IgD-negative memory B cell (primary cell): ENCODE results near the gene DEK. TPM values are rescaled to one million over a fixed set of nuclear protein-coding genes. Genes with fewer than 3 reads are reported as not detected.
A peak's percentile ranks its signal among the peaks of the same experiment; 100 is the strongest.

Experiments used
- H3K27ac Mint-ChIP-seq, 3 donors: one replicate each; pipeline ENCODE4 v1.8.0; 2020 to 2022; ENCODE audit warnings: mild to moderate bottlenecking in 3 of 3, mixed read lengths in 3 of 3, moderate library complexity in 1 of 3
- H3K27me3 Mint-ChIP-seq: one replicate; pipeline ENCODE4 v1.8.0; 2021; ENCODE audit warnings: mixed read lengths
- H3K36me3 Mint-ChIP-seq: one replicate; pipeline ENCODE4 v1.8.0; 2020; ENCODE audit warnings: mild to moderate bottlenecking, mixed read lengths
- H3K4me1 Mint-ChIP-seq, 3 donors: one replicate each; pipeline ENCODE4 v1.8.0; 2020 to 2022; ENCODE audit warnings: mixed read lengths in 3 of 3, mild to moderate bottlenecking in 1 of 3
- H3K4me3 Mint-ChIP-seq, 4 donors: one replicate each; pipeline ENCODE4 v1.8.0; 2020 to 2022; ENCODE audit warnings: mild to moderate bottlenecking in 4 of 4, mixed read lengths in 4 of 4, moderate library complexity in 3 of 4
- H3K9me3 Mint-ChIP-seq, 3 donors: one replicate each; pipeline ENCODE4 v1.8.0; 2020 to 2021; ENCODE audit warnings: mixed read lengths in 3 of 3, mild to moderate bottlenecking in 1 of 3
- polyA plus RNA-seq: library from polyadenylated mRNA; unstranded; fragments of 300-500 nt; fragmentation: Illumina TruSeq; gene quantifications from one replicate; pipeline ENCODE4 v1.2.3, GENCODE V29; 2021

The DEK gene
- polyA plus RNA-seq, 1 donor from 2014 or later: 83.3 TPM

DNA sequence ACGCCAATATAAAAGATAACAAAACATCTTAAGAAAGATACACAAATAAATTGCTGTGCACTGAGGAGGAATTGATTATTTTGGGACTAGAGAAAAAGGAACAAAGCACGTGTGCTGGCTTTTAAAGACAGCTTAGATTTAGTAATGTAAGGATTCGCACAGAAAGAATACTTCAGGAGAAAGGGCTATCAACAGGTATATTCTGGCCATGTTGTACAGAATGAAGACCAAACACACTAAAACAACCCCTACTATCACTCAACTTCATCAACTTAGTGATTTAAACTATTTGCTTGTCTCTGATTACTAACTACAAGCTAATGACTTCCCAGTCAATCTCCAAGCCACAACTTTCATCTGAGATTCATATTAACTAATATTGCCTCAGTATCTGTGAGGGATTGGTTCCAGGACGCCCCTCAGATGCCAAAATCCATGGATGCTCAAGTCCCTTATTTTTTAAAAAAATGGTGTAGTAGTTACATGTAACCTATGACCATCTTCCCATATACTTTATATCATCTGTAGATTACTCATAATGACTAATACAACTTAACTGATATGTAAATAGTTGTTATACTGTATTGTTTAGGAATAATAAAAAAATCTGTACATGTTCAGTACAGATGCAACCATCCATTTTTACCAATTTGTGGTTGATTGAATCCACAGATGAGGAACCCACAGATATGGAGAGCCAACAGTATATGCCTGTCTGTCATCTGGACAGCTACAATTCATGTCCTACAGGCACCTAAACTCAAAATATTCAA, 4.5 kb downstream of the DEK start:
- Mint-ChIP-seq H3K27me3 (no peaks in the 10 kb centered on the region), H3K4me3 (peak overlapping the region in 3 of 4 donors; percentile 3 to 96 (median 96)), H3K9me3 (no peaks in the 10 kb centered on the region), H3K27ac (peak overlapping the region; percentile 80 to 94 (median 87)), H3K4me1 (peaks cover 38 to 43% (median 40%) of the 10 kb centered on the region in 3 donors), H3K36me3 (peaks cover 2% of the 10 kb centered on the region)

DNA sequence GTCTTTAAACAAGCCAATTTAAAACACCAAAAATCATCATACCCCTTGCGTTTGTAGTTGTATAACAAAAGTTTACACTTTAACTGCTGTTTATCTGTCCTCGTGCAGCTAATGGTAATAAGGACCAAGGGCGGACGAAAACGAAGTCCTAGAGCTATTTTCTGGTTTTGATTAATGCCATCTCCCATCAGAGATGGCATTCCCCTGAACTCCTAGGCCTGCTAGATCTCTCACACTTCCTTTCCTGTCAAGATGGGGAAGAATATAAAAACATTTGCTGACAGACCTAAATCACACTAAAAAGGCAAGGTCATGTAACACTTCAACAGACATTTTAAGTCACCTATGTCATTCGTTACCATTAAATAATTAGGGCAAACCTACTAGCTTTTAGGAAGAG, 9.5 kb downstream of the DEK start:
- H3K4me3 Mint-ChIP-seq: no peak overlapping the region
- H3K4me1 Mint-ChIP-seq: peaks cover 8 to 13% (median 10%) of the 10 kb centered on the region in 3 donors
- peaks cover 4% of the 10 kb centered on the region for H3K36me3 Mint-ChIP-seq
- H3K27ac Mint-ChIP-seq: no peak overlapping the region
- no peaks in the 10 kb centered on the region for H3K9me3 Mint-ChIP-seq
- H3K27me3 Mint-ChIP-seq: no peaks in the 10 kb centered on the region

DNA sequence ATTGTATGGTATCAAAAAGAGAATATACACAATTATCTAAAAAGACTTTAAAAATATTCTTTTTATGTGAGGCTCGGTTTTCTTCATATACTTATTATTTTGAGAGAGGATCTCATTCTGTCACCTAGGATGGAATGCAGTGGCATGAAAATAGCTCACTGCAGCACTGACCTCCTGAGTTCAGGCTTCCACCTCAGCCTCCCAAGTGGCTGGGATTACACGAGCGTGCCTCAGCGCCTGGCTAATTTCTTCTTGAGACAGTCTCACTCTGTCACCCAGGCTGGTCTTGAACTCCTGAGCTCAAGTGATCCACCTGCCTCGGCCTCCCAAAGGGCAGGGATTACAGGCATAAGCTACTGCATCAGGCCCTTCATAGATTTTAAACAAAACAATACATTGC, 10.7 kb downstream of the DEK start:
- no peaks in the 10 kb centered on the region for H3K27me3 Mint-ChIP-seq
- no peaks in the 10 kb centered on the region for H3K9me3 Mint-ChIP-seq
- H3K4me3 Mint-ChIP-seq: no peak overlapping the region
- H3K27ac Mint-ChIP-seq: no peak overlapping the region
- H3K36me3 Mint-ChIP-seq: peaks cover 4% of the 10 kb centered on the region
- peaks cover 3 to 8% (median 4%) of the 10 kb centered on the region in 3 donors for H3K4me1 Mint-ChIP-seq

DNA sequence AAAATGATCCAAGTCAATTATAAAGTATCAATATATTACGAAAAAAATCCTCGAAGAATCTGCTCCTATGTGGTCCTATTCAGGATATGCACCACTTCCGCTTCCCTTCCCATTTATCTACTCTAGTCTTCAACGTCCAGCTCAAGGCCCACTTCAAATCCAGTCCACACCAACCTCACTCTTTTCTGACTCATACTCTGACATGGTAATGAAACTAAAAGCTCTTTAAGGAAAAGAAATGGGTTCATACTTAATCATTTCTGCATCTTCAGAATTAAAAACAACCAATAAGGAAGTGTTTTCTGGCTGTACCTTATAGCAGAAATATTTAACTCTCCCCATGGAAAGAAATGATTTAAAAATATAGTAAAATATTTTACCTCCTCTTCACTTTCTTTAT, 15.1 kb downstream of the DEK start:
- Mint-ChIP-seq H3K27ac (peak overlapping the region in 1 of 3 donors; percentile 16), H3K4me3 (no peak overlapping the region), H3K36me3 (peaks cover 6% of the 10 kb centered on the region), H3K4me1 (peaks cover 7 to 10% (median 8%) of the 10 kb centered on the region in 3 donors), H3K9me3 (no peaks in the 10 kb centered on the region), H3K27me3 (no peaks in the 10 kb centered on the region)

DNA sequence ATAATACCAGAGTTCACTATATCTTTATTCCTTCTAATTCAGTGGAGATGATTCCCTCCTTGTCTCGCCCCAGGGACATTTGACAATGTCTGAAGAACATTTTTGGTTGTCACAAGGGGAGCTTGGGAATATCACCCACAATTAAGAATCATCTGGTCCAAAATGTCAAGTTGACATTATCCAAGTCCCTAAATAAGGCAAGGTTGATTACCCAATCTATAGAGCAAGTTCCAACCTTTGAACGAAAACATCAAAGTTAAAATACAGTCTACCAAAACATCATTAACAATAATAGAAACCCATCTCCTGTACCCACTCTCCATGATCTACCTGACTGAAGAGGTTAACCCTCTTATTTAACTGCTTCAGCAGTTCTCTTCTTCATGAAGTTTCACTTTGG, 15.6 kb downstream of the DEK start:
- Mint-ChIP-seq H3K9me3 (no peaks in the 10 kb centered on the region), H3K4me1 (peaks cover 7 to 10% (median 8%) of the 10 kb centered on the region in 3 donors), H3K4me3 (no peak overlapping the region), H3K36me3 (peaks cover 6% of the 10 kb centered on the region), H3K27me3 (no peaks in the 10 kb centered on the region), H3K27ac (no peak overlapping the region)

DNA sequence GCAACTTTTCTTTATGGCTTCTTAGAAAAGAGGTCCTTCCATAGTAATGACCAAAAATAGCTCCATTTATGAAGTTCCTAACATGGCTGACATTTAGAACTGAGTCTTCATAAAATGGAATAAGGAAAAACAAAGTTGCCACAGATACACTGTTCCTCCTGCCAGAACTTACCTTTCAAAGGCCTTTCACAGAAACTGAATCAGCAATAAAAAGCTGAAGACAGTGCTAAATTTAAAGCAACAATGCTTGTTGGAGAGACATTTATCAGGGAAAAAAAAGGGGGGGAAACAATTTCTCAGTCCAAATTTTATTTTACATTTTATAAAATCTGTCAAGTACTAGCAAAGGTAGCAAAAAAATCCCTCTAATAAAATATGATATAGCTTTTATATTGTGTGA, 17.3 kb downstream of the DEK start:
- Mint-ChIP-seq H3K27ac (no peak overlapping the region), H3K36me3 (peaks cover 9% of the 10 kb centered on the region), H3K4me3 (no peak overlapping the region), H3K4me1 (peaks cover 0 to 13% (median 7%) of the 10 kb centered on the region in 3 donors), H3K27me3 (no peaks in the 10 kb centered on the region), H3K9me3 (no peaks in the 10 kb centered on the region)

DNA sequence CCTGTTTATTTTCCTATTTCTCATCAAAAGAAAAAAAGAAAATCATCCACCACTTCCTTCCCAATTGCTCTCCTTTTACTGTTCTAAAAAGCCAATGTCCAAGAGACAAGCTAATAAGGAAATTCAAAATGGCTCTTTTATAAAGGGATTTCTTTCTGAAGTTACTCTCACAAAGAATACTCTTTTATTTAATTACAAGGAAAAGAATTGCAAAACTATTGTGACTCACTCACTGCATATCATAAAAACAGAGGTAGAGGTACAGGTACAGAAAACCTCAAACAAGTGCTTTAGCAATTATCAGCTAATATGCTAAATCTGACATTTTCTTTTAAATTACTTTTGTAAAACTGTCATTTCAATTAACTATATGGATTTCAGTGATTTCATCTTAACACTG, 18.1 kb downstream of the DEK start:
- H3K36me3 Mint-ChIP-seq: peaks cover 9% of the 10 kb centered on the region
- H3K27ac Mint-ChIP-seq: peak overlapping the region in 1 of 3 donors; percentile 36
- no peaks in the 10 kb centered on the region for H3K27me3 Mint-ChIP-seq
- H3K9me3 Mint-ChIP-seq: no peaks in the 10 kb centered on the region
- H3K4me1 Mint-ChIP-seq: peaks cover 1 to 13% (median 9%) of the 10 kb centered on the region in 3 donors
- no peak overlapping the region for H3K4me3 Mint-ChIP-seq

DNA sequence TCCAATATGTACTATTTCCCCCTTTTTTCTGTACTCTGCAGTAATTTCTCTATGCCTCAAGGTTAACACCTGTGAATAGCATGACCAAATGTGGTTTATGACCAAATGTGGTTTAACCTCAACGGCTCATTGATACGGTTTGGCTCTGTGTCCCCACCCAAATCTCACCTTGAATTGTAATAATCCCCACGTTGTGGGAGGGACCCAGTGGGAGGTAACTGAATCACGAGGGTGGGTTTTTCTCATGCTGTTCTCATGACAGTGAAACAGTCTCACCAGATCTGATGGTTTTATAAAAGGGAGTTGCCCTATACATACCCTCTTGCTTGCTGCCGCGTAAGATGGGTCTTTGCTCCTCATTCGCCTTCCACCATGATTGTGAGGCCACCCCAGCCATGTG, 18.7 kb downstream of the DEK start:
- no peaks in the 10 kb centered on the region for H3K27me3 Mint-ChIP-seq
- peak overlapping the region in 2 of 3 donors; percentile 21 to 36 for H3K27ac Mint-ChIP-seq
- peak overlapping the region in 1 of 4 donors; percentile 57 for H3K4me3 Mint-ChIP-seq
- H3K36me3 Mint-ChIP-seq: peaks cover 9% of the 10 kb centered on the region
- H3K9me3 Mint-ChIP-seq: no peaks in the 10 kb centered on the region
- H3K4me1 Mint-ChIP-seq: peaks cover 5 to 13% (median 9%) of the 10 kb centered on the region in 3 donors

DNA sequence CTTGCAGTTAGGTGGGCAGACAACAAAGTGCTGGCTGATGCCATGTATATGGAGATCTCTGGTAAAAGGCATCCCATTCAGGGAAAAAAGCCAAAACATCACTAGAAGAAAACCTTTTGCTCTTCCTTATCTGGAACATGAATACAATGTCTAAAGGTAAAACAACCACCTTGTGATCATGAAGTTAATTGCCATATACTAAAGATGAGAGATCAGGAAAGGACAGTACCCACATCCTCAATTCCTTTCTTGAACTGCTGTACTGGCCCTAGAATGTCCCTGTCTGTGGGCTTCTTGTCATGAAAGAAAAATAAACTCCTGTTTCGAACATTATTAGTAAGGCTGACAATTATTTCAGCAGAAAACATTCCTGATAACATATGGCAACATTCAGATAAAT, 19.3 kb downstream of the DEK start:
- H3K9me3 Mint-ChIP-seq: no peaks in the 10 kb centered on the region
- H3K36me3 Mint-ChIP-seq: peaks cover 9% of the 10 kb centered on the region
- peak overlapping the region in 2 of 3 donors; percentile 21 to 36 for H3K27ac Mint-ChIP-seq
- no peak overlapping the region for H3K4me3 Mint-ChIP-seq
- H3K4me1 Mint-ChIP-seq: peaks cover 5 to 13% (median 9%) of the 10 kb centered on the region in 3 donors
- no peaks in the 10 kb centered on the region for H3K27me3 Mint-ChIP-seq

DNA sequence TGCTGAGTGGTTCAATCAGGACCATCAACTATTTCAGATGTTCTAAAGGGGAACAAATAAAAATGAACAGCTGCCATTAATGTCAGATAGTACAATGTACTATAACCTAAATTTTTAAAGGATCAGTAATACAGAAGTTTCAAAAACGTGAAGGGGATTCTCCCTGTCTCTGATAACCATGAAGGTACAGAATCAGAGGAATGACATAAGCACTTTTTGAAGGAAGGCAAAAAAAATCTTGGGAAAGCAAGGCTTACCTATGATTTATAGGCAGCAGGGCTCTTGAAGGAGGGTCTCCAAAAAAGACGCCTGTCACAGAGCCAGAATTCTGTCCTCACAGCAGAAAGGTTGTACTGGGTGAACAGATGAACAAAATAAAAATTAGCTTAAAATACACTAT, 20.1 kb downstream of the DEK start:
- Mint-ChIP-seq H3K9me3 (no peaks in the 10 kb centered on the region), H3K4me3 (no peak overlapping the region), H3K4me1 (peaks cover 5 to 13% (median 9%) of the 10 kb centered on the region in 3 donors), H3K27me3 (no peaks in the 10 kb centered on the region), H3K27ac (no peak overlapping the region), H3K36me3 (peaks cover 9% of the 10 kb centered on the region)

DNA sequence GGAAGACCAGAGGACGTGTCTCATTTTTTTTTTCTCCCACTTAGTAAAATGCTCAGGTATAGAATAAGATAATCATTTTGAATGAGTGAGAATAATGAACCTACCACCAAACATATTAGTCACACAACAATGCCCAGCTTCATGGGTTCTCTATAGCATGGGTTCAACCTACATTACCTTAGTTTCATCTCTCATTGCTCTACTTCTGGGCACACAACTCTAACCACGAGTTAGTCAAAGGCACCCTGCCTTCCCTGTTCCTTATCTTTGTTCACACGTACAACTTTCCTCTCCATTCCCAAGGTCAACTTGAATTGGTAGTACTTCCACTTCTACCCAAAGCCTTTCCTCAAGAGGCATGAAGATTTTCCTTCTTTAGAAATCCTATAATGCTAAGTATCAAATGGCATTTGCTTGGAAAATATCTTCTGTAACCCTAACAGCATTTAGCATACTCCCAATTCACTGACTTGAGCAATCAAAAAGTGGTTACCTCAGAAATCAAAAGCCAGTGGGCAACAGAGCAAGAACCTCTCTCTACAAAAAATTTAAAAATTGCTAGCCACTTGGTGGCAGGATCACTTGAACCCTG, 20.9 kb downstream of the DEK start:
- peak overlapping the region in 2 of 3 donors; percentile 2 to 82 for H3K27ac Mint-ChIP-seq
- H3K36me3 Mint-ChIP-seq: peaks cover 10% of the 10 kb centered on the region
- no peak overlapping the region for H3K4me3 Mint-ChIP-seq
- H3K9me3 Mint-ChIP-seq: no peaks in the 10 kb centered on the region
- no peaks in the 10 kb centered on the region for H3K27me3 Mint-ChIP-seq
- peaks cover 5 to 13% (median 7%) of the 10 kb centered on the region in 3 donors for H3K4me1 Mint-ChIP-seq

DNA sequence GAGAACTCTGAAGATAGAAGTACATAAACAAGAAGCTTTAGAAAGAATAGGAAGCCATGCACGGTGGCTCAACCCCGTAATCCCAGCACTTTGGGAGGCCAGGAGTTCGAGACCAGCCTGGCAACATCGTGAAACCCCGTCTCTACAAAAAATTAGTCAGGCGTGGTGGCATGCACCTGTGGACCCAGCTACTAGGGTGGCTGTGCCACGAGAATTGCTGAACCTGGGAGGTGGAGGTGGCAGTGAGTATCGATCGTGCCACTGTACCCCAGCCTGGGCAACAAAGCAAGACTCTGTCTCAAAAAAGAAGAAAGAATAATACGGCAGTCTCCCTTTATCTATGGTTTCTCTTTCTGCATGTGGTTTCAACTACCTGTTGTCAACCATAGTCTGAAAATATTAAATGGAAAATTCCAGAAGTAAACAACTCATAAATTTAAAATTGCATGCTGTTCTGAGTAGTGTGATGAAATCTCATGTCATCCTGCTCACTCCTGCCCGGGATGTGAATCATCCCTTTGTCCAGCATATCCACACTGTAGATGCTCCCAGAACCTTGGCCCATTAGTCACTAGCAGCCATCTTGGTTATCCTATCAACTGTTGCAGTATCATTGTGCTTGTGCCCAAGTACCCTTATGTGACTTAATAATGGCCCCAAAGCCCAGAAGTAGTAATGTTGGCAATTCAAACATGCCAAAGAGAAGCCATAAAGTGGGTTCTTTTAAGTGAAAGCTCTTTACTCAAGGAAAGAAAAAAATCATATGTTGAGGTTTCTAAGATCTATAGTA, 22.1 kb downstream of the DEK start:
- H3K4me3 Mint-ChIP-seq: no peak overlapping the region
- H3K36me3 Mint-ChIP-seq: peaks cover 13% of the 10 kb centered on the region
- H3K9me3 Mint-ChIP-seq: no peaks in the 10 kb centered on the region
- no peaks in the 10 kb centered on the region for H3K27me3 Mint-ChIP-seq
- peaks cover 5 to 15% (median 7%) of the 10 kb centered on the region in 3 donors for H3K4me1 Mint-ChIP-seq
- no peak overlapping the region for H3K27ac Mint-ChIP-seq

DNA sequence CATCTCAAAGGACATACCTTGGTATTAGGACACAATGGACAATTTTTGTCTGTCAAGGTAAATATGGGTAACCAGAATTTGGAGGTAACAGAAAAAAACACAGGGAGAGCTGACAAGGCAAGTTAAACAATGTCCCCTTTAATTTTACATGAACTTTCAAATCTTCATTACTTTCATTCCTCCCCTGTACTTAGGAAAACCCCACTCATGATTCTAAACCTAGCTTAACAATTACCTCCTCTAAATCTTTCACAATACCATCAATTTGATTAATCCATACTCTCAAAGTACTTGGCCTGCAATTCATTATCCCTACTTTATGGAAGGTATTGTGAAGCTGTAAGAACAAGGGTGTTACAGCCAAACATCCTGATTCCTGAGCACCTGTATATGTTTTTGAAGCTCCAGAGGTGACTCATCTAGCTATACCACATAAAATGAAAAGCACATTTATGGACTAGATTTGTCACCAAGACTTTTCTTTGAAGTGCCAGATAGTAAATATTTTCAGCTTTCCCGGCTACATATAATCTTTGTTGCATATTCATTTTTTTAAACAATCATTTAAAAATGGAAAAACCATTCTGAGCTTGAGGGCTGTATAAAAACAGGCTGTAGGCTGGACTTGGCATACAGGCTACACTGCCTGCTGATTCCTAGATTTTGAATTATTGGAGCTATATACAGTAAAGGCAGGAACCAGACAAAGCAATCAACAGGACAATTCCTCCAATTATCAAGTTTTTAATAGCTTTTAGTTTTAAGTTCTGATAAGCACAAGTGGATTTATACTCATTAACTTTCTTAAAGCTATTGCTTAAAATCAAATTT, 22.9 kb downstream of the DEK start:
- peaks cover 10% of the 10 kb centered on the region for H3K36me3 Mint-ChIP-seq

DNA sequence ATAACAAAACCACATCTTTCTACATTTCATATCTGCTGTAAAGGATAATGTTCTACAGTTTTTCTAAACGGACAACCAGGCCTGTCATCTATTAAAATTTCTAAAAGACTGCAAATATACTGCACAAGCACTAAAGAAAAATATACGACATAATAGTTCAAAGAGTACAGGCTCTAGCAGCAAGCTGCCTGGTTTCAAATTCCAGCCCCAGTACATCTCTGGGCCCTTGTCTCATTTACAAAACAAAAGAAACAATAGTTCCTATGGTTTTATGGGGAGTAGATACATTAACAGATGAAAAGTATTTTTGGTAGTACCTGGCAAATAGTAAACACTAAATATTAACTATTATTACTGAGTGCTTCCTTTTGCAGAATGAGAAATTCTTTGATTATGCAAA, 24.1 kb downstream of the DEK start:
- H3K9me3 Mint-ChIP-seq: no peaks in the 10 kb centered on the region
- peaks cover 2 to 10% (median 5%) of the 10 kb centered on the region in 3 donors for H3K4me1 Mint-ChIP-seq
- H3K27ac Mint-ChIP-seq: peak overlapping the region in 1 of 3 donors; percentile 64
- no peaks in the 10 kb centered on the region for H3K27me3 Mint-ChIP-seq
- no peak overlapping the region for H3K4me3 Mint-ChIP-seq
- H3K36me3 Mint-ChIP-seq: peaks cover 14% of the 10 kb centered on the region

More for the DNA sequence above, 22.9 kb downstream of the DEK start:
- H3K4me3 Mint-ChIP-seq: no peak overlapping the region
- H3K9me3 Mint-ChIP-seq: no peaks in the 10 kb centered on the region
- no peaks in the 10 kb centered on the region for H3K27me3 Mint-ChIP-seq
- H3K4me1 Mint-ChIP-seq: peaks cover 2 to 13% (median 5%) of the 10 kb centered on the region in 3 donors
- peak overlapping the region in 1 of 3 donors; percentile 5 for H3K27ac Mint-ChIP-seq
